Measurements from ENCODE around the gene ST6GALNAC2. TPM values are rescaled to one million over a fixed set of nuclear protein-coding genes. Genes with fewer than 3 reads are reported as not detected.

Gene ST6GALNAC2
- total and polyA plus RNA-seq, 10 of the 15 experiments (the other 5 are each of a cell fraction or from before 2014, with no cell fraction given): 0.08 to 0.41 (median 0.23) TPM; not detected in 6

GRCh38 chr17:76597156-76598003, 11.7 kb upstream of the ST6GALNAC2 start (continued):
- TF ChIP-seq CUX1 (IDR thresholded peaks at IDR 0.05; ENCODE audit: insufficient replicate concordance, low read depth, low read length): peak; percentile 33

- ATAC-seq (no peak), FAIRE-seq (no peak), DNase-seq (ENCODE audit: low read depth, low spot score) (no peak)
- no peak overlapping the region for H3K4me3 ChIP-seq
- ChIA-PET RAD21 (ENCODE audit: unreplicated experiment) (interaction anchor here (1.6 kb wide), 1 partner anchor 66 kb away, joined by 4 read pairs; no protein-coding TSS in a partner anchor), CTCF (interaction anchor here (0.6 to 2.1 kb wide), 8 partner anchors 15 to 200 kb away, joined by 3 to 6 read pairs (median 4); no protein-coding TSS in a partner anchor), SMC1A (ENCODE audit: uncharacterized antibody, unreplicated experiment) (interaction anchor here (0.7 to 1.9 kb wide), 3 partner anchors 28 to 87 kb away, joined by 3 to 6 read pairs (median 4); no protein-coding TSS in a partner anchor), POLR2A (no interaction called here)
- TF ChIP-seq CHD2 (IDR thresholded peaks at IDR 0.05; ENCODE audit: borderline replicate concordance, low read depth, low read length) (no peak), FOS (IDR thresholded peaks at IDR 0.05; ENCODE audit: borderline replicate concordance, extremely low read depth, insufficient read length) (no peak), LARP7 (IDR thresholded peaks at IDR 0.05) (no peak), CBX3 (IDR thresholded peaks at IDR 0.05; ENCODE audit: borderline replicate concordance, low read depth) (no peak), PRDM15 (CRISPR knock-in tag; IDR thresholded peaks at IDR 0.05) (no peak), NFIC (IDR thresholded peaks at IDR 0.05; ENCODE audit: low read depth, low read length) (no peak), TCF3 (IDR thresholded peaks at IDR 0.05; ENCODE audit: borderline replicate concordance, insufficient read depth, low read depth, low read length) (no peak), CREB1 (IDR thresholded peaks at IDR 0.05; ENCODE audit: low read depth) (no peak), ZSCAN29 (IDR thresholded peaks at IDR 0.05) (no peak), SMAD1 (IDR thresholded peaks at IDR 0.05; ENCODE audit: low read depth, partially characterized antibody) (no peak), TCF12 (IDR thresholded peaks at IDR 0.05; ENCODE audit: low read depth, low read length) (no peak)
- in situ Hi-C loops (cut with MboI): no loop called here
- BruUV-seq (replicated peaks): no TSS peak
- no peak overlapping the region for H2AFZ ChIP-seq (ENCODE audit: control insufficient read depth, low read depth, low read length)
- no peaks in the 10 kb centered on the region for H3K27me3 ChIP-seq (replicated peaks in 1 of 2; ENCODE audit: control insufficient read depth in 2 of 2, insufficient read depth in 2 of 2, low read length in 1 of 2)
- intact Hi-C loops (cut with micrococcal nuclease; ENCODE audit: unreplicated experiment): no loop called here
- no peaks in the 10 kb centered on the region for H3K79me2 ChIP-seq (ENCODE audit: control insufficient read depth, insufficient read depth, low read length)
- no peak overlapping the region for H3K4me2 ChIP-seq (ENCODE audit: control insufficient read depth, insufficient read depth)
- no peaks in the 10 kb centered on the region for H4K20me1 ChIP-seq (ENCODE audit: control insufficient read depth, insufficient read depth)
- no peaks in the 10 kb centered on the region for H3K9me3 ChIP-seq (replicated peaks; ENCODE audit: control insufficient read depth, insufficient read depth, low read length)
- no peak overlapping the region for H3K27ac ChIP-seq (ENCODE audit: control insufficient read depth, insufficient read depth)
- H3K9ac ChIP-seq (ENCODE audit: control insufficient read depth, insufficient read depth, low read length): no peak overlapping the region
- H3K4me1 ChIP-seq (ENCODE audit: control insufficient read depth, insufficient read depth, low read length): no peaks in the 10 kb centered on the region
- WGBS (ENCODE audit: insufficient coverage, insufficient replicate concordance, low lambda C conversion rate, missing lambda C conversion rate): 38% methylated on average over 3 of the region's 3 CpGs
- H3K36me3 ChIP-seq (ENCODE audit: control insufficient read depth in 2 of 2, insufficient read depth in 2 of 2, low read length in 1 of 2): no peaks in the 10 kb centered on the region
These were observed 9.0 kb upstream of the ST6GALNAC2 start for GRCh38 chr17:76594690-76595089.

All from GM12878 (cell line).